GM19452 (cell line): Measurements from ENCODE around the gene POU6F2.
A peak's percentile ranks its signal among the peaks of the same experiment; 100 is the strongest.
"Not testable (repeated sequence)": the region's sequence is repeated elsewhere in the genome, so short reads cannot be mapped to it uniquely, and the experiment has no call there.

Experiments used
- ATAC-seq: cut with Tn5 transposase; IDR thresholded peaks from one replicate; pipeline ENCODE4 v1.9.1; 2021; ENCODE audit not compliant: unreplicated experiment

Gene POU6F2, protein sequence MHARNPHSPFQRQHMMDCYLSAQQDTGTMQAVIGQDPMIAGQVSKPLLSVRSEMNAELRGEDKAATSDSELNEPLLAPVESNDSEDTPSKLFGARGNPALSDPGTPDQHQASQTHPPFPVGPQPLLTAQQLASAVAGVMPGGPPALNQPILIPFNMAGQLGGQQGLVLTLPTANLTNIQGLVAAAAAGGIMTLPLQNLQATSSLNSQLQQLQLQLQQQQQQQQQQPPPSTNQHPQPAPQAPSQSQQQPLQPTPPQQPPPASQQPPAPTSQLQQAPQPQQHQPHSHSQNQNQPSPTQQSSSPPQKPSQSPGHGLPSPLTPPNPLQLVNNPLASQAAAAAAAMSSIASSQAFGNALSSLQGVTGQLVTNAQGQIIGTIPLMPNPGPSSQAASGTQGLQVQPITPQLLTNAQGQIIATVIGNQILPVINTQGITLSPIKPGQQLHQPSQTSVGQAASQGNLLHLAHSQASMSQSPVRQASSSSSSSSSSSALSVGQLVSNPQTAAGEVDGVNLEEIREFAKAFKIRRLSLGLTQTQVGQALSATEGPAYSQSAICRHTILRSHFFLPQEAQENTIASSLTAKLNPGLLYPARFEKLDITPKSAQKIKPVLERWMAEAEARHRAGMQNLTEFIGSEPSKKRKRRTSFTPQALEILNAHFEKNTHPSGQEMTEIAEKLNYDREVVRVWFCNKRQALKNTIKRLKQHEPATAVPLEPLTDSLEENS

GRCh38 chr7:38977685-38978084 is at the start of gene POU6F2:
POU6F2 (plus strand) TSS chr7:38977909; CDS start chr7:38977954, 45 bp downstream.
- no peak for ATAC-seq

DNA sequence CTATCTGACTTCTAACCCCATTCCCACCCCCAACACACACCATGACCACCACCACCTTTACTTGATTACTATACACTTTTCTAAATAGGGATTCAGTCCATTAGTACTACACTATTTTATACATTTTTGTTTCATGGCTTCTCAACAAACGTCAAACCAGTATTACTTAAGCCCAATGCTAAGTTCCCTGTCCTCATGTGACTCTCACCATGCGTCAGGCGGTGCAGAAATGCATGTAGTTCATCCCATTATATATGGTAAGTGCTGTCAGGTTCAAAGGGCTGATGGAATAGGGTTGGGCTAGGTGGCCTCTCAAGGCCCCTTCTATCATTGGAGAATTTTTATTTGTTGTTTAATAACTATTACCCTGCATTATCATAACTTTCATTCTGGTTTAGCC is 49.2 kb upstream of the POU6F2 start:
- no peak for ATAC-seq

DNA sequence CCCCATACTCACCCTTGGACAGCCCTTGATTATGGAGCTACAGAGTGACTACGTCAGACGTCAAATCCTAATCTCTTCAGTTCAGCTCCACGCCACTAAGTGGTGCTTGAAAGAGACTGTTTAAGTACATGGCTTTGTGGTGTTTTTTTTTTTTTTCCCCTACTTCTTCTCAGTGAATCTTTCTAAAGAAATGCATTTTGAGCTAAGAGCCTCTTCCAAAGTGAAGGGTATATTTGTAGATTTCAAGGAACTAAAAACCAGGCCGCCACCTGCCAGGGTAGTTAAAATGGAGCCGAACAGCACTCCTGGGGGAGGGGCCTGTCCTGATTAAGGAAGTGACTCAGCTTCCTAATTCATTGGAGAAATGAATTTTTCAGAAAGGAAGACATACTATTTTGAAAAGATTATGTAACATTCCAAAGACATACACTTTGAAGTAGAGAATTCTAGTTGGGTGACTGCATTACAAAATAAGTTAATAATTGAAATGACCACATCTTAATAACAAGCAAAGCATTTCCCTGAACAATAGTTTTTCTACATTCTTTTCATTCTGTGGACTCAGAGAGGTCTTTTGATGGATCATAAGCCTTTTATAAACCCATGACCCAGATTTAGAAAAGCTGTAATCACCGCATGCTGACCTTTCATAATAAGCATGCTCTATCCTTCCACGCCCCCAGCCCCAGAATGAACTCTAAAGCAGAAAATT is 48.1 kb upstream of the POU6F2 start:
- ATAC-seq: no peak

DNA sequence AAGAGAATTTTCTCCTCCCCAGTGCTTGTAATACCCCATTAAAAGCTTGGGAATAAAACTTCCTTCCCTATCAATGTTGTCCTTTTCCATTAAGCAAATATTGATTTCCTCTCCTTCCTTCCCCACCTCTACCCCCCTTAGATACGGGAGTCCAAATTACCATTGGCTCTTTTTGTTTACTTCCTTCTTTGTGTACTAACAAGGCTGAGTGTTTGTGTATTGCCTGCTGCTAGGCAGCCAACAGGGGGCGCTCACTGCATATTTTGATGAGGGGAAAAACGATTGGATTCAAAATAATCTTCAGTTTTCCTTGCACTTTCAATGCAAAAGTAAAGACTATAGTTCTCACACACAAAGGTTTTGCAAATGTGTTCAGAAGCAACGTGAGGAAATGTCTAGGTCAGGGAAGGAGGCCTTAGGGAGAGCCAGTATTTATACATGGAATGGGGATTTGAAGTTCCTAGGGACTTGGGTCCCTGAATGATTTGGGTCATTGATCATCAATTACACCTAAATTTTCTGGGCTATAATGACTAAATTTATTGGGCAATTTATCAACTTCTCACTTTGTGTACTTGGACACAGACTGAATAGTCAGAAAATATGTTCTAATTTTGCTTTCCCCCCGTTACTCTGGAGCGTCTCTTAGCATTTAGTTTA is 45.1 kb upstream of the POU6F2 start:
- peak; percentile 85 for ATAC-seq

DNA sequence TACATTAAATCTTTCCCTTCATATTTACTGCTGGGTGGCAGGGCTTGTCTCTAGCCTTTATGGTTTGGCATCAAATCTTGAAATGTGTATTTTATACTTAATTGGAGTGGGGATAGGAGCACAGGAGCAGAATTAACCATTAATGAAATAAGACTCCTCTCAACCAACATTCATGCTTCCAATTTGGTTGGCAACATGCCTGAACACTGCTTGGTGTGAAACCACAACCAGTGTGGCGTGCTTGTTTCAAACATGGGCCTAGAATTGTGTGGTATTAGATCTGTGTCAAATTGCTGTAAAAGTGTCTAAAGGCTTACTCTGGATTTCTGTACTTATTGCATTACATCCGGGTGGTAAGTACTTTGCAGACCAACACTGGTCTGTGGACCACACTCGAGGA is 43.7 kb upstream of the POU6F2 start:
- no peak for ATAC-seq

DNA sequence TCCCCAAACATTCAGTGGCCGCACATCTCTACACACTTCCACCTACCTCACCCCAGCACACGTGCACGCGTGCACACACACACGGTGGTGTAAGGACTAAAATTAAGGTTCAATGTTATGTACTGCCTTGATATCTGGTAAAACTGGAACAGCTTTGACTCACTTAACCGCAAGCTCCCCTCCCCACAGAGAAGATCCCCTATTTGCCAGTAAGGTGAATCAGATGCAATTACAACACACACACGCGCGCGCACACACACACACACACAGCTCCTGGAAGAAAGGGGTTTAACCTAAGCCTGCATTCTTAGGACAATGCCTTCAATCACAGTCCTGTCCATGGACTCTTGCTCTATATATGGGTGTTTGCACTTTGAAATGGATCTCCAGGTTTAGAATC is 43.2 kb upstream of the POU6F2 start:
- ATAC-seq: no peak

DNA sequence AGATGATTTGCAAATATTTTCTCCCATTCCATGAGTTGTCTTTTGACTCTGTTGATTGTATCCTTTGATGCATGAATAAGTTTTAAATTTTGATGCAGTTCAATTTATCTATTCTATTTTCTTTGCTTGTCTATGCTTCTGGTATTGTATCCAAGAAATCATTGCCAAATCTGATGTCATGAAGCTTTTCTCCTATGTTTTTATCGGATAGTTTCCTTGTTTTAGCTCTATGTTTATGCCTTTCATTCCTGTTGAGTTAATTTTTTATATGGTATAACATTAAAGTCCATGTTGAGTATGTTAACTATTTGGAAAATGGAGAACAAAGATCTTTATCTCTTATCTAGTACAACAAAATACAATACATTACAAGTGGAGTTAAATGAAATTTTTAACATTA is 41.1 kb upstream of the POU6F2 start:
- no peak for ATAC-seq

GRCh38 chr7:38938001-38938485 is 39.7 kb upstream of the POU6F2 start:
- no peak for ATAC-seq

GRCh38 chr7:38938589-38938988 is 39.1 kb upstream of the POU6F2 start:
- ATAC-seq: no peak

GRCh38 chr7:38940774-38941173 is 36.9 kb upstream of the POU6F2 start:
- no peak for ATAC-seq

- no peak for ATAC-seq
Observed at GRCh38 chr7:38942431-38943051, 35.2 kb upstream of the POU6F2 start.

DNA sequence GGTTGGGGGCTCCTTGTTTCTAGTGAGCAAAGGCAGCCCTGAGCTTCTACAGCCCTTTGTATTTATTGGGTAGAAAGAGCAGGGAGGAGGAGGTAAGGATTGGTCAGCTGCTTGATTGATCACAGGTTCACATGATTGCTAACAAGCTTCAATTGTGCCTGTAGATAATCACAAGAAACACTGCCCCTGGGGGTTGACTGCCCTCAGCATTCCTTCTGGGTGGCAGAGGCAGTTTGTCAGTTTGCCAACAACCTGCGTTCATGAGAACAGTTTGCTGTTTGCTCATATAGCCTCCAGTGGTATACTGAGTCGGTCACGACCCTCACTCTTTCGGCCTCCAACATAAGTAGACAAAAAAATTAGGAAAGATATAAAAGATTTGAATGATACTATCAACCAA is 30.2 kb upstream of the POU6F2 start:
- not testable (repeated sequence) for ATAC-seq

DNA sequence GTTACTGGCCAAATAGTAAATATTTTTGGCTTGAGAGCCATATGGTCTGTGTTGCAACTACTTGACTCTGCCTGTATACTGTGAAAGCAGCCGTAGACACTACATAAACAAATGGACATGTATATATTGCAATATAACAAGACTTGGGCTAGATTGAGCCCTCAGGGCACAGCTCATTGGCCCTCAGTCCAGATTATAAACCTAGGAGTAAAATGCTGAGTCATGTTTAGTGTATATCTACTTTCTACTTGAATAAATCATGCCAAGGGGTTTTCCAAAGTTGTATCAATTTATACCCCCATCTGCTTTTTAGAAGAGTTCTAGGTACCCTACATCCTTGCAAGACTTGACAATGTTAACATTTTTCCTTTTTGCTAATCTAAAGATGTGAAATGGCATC is 27.4 kb upstream of the POU6F2 start:
- no peak for ATAC-seq

DNA sequence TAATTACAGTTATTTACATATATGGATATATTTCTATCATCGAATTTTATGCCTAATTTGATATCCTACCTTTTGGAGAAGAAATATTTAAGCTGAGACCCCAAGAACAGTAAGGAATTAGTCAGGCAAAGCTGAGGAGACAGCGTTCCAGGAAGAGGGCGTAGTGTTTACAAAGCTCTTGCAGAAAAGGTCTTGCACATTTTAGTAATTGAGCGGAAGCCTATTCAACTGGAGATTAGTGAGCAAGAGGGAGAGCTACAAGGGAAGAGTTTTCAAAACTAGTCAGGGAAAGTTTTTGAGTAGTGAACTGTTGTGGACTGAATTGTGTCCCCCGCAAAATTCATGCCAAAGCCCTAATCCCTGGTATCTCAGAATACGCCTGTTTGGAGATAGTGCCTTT is 26.5 kb upstream of the POU6F2 start:
- no peak for ATAC-seq

DNA sequence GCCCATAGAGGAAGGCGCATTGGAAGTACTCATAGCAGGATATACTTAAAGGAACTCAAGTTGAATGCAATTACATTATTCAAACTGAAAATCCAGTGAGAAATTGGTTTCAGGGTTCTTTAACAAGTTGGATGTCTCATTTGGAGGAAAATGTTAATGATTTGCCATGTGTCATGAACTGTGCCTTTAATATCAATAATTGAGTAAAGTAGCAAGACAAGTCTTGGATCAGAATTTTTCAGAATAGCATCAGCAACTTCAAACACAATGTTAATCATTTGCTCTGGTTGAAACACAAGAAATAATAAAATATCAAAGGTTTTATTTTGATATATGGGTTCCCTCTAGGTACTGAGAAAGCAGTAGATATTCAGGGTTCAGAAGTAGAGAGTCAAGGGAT is 24.5 kb upstream of the POU6F2 start:
- no peak for ATAC-seq

GRCh38 chr7:38953971-38954370 is 23.7 kb upstream of the POU6F2 start:
- no peak for ATAC-seq

DNA sequence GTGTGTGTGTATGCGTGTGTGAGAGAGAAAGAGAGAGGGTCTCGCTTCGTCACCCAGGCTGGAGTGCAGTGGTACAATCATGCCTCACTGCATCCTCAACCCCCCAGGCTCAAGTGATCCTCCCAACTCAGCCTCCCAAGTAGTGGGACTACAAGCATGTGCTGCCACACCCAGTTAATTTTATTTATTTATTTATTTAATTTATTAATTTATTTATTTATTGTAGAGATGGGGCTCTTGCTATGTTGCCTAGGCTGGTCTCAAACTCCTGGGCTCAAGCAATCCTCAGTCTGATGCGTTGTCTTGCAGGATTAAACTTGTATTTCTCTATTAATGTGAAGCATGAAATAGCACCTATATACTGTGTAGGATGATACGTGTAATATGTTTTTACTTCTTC is 21.8 kb upstream of the POU6F2 start:
- ATAC-seq: no peak

DNA sequence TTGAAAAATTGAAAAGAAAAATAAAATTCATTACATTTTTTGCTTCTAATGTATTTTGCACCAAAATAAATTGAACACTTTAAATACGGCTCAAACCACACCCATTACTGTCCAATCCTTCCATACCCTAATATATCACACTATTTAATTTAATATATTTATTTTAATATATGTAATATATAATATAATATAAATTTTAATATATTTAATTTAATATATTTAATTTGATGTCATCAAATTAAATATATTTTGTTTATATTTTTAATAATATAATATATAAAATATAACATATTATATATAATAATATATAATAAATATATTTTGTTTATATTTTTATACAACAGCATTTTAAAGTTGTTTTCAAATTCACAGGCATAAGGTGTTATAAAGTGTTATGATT is 15.7 kb upstream of the POU6F2 start:
- no peak for ATAC-seq

- no peak for ATAC-seq
Observed at GRCh38 chr7:38964921-38965320, 12.8 kb upstream of the POU6F2 start.

- no peak for ATAC-seq
Observed at GRCh38 chr7:38973760-38974159, 3.9 kb upstream of the POU6F2 start.

DNA sequence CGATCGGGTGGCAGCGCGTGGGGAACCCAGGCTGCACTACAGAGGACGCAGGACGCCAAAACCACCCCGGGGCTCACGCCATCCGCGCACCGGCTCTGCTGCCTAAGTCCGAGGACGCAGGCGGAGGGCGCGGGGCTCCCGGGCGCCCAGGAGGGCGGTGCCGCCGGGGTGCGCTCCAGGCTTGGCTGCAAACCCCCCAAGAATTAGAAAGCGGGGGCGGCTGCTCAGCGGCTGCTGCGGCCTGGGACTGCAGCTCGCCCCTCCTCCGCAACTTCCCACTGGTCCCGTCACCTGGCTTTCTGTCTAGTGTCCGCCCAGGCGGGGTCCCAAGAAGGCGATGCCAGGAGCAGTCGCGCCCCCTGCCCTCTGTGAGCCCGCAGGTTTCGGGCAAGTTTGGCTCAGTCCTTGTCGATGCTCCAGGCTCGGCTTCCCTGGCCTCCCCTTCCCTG is 1.7 kb upstream of the POU6F2 start:
- ATAC-seq: no peak
